Measurements from ENCODE around the gene CHD9NB. TPM values are rescaled to one million over a fixed set of nuclear protein-coding genes. Genes with fewer than 3 reads are reported as not detected.

CHD9NB gene
- total and polyA plus RNA-seq, 9 of the 15 experiments (the other 6 are each of a cell fraction or from before 2014, with no cell fraction given) = 0.06 to 0.10 (median 0.07) TPM; not detected in 6

GRCh38 chr16:53083119-53083518 lies 30.4 kb upstream of the CHD9NB start (continued):
- no peak for TF ChIP-seq ZNF583 (CRISPR knock-in tag; IDR thresholded peaks at IDR 0.05)
- TF ChIP-seq ETV1 (tag; conservative IDR thresholded peaks at IDR 0.05; ENCODE audit: low read depth) = peak; percentile 47; the same call in 1 of the 2 replicates
- no peak for TF ChIP-seq CREB5 (CRISPR knock-in tag; IDR thresholded peaks at IDR 0.05)
- TF ChIP-seq ZNF282 (CRISPR knock-in tag; IDR thresholded peaks at IDR 0.05) = no peak
- peak in 1 of 2 experiments; percentile 23; a peak in 1 of 4 replicates for TF ChIP-seq TRIM24 (IDR thresholded peaks at IDR 0.05)
- no peak for TF ChIP-seq BDP1 (IDR thresholded peaks at IDR 0.05; ENCODE audit: insufficient read depth, insufficient read length)
- no peak for TF ChIP-seq SAFB (IDR thresholded peaks at IDR 0.05; ENCODE audit: borderline replicate concordance, low read depth, low read length)
- no peak for TF ChIP-seq RHOXF2B (CRISPR knock-in tag; conservative IDR thresholded peaks at IDR 0.05)
- TF ChIP-seq MCM2 (IDR thresholded peaks at IDR 0.05; ENCODE audit: low read depth) = no peak
- TF ChIP-seq ZNF592 (IDR thresholded peaks at IDR 0.05) = 0 out of 2 replicates have a peak, but pooled peaks have one; percentile 20
- TF ChIP-seq TAL1 (IDR thresholded peaks at IDR 0.05) = peak; percentile 50; the same call in 1 of the 2 replicates
- no peak for TF ChIP-seq ZBTB2 (IDR thresholded peaks at IDR 0.05)
- no peak for TF ChIP-seq DACH1 (IDR thresholded peaks at IDR 0.05; ENCODE audit: partially characterized antibody)
- no peak for TF ChIP-seq HNRNPUL1 (IDR thresholded peaks at IDR 0.05; ENCODE audit: low read length)
- TF ChIP-seq NCOA6 (IDR thresholded peaks at IDR 0.05) = no peak
- TF ChIP-seq CBFA2T2 (conservative IDR thresholded peaks at IDR 0.05) = peak; percentile 68
- TF ChIP-seq CXXC5 (CRISPR knock-in tag; IDR thresholded peaks at IDR 0.05) = no peak
- no peak for TF ChIP-seq ZSCAN32 (CRISPR knock-in tag; IDR thresholded peaks at IDR 0.05)
- no peak for TF ChIP-seq PTBP1 (IDR thresholded peaks at IDR 0.05; ENCODE audit: low read depth, low read length)
- TF ChIP-seq CREB3L1 (IDR thresholded peaks at IDR 0.05; ENCODE audit: borderline replicate concordance, low read depth) = no peak
- TF ChIP-seq POLR2G (IDR thresholded peaks at IDR 0.05; ENCODE audit: low read depth, low read length) = no peak
- no peak for TF ChIP-seq SIN3B (IDR thresholded peaks at IDR 0.05; ENCODE audit: low read depth)
- no peak for TF ChIP-seq NR2F6 (CRISPR knock-in tag; IDR thresholded peaks at IDR 0.05)
- TF ChIP-seq CSDE1 (IDR thresholded peaks at IDR 0.05) = no peak
- no peak for TF ChIP-seq PTRF (tag; IDR thresholded peaks at IDR 0.05)

Measured in K562 (cell line).